OCI-LY1 (cell line): Measurements from ENCODE around the gene SLC23A2.

Experiments used
- H2AFZ ChIP-seq: fragments of 200-600 bp; sonication (generic), shearing (Covaris generic); 2 replicates; pipeline ENCODE4 v1.6.0; 2014; ENCODE audit warnings: antibody characterized with exemption, mild to moderate bottlenecking, low read length
- H3F3A ChIP-seq: fragments of 200-600 bp; sonication (generic), shearing (Covaris generic); 2 replicates; pipeline ENCODE4 v1.6.0; 2014; ENCODE audit warnings: mild to moderate bottlenecking, antibody characterized with exemption, low read length, moderate library complexity; ENCODE audit not compliant: insufficient read depth
- H3K27ac ChIP-seq: fragments of 200-600 bp; sonication (generic); 2 replicates; pipeline ENCODE4 v1.5.1; 2014; ENCODE audit warnings: low read length, mixed run types, mild to moderate bottlenecking, low read depth; ENCODE audit not compliant: poor library complexity, severe bottlenecking
- H3K27me3 ChIP-seq: fragments of 200-600 bp; sonication (generic); 2 replicates; pipeline ENCODE4 v1.6.0; 2014; ENCODE audit warnings: antibody characterized with exemption, mild to moderate bottlenecking, low read length, moderate library complexity; ENCODE audit not compliant: insufficient read depth
- H3K36me3 ChIP-seq: fragments of 200-600 bp; sonication (generic); 2 replicates; pipeline ENCODE4 v1.6.1; 2014; ENCODE audit warnings: mild to moderate bottlenecking, antibody characterized with exemption, low read length, moderate library complexity, mixed read lengths; ENCODE audit not compliant: insufficient read depth
- H3K4me1 ChIP-seq: fragments of 200-600 bp; sonication (generic); 2 replicates; pipeline ENCODE4 v1.5.1; 2014; ENCODE audit warnings: mild to moderate bottlenecking, low read length, moderate library complexity; ENCODE audit not compliant: insufficient read depth, severe bottlenecking
- H3K4me2 ChIP-seq: fragments of 200-600 bp; sonication (generic), shearing (Covaris generic); 2 replicates; pipeline ENCODE4 v1.6.1; 2014; ENCODE audit warnings: low read length
- H3K4me3 ChIP-seq: fragments of 200-600 bp; sonication (generic); 2 replicates; pipeline ENCODE4 v1.5.1; 2014; ENCODE audit warnings: low read length, low read depth, mild to moderate bottlenecking, mixed read lengths; ENCODE audit not compliant: poor library complexity, severe bottlenecking
- H3K79me2 ChIP-seq: fragments of 200-600 bp; shearing (Covaris generic); 2 replicates; pipeline ENCODE4 v1.6.1; 2016; ENCODE audit warnings: mixed run types, low read length, mixed read lengths; ENCODE audit not compliant: insufficient read depth
- H3K9ac ChIP-seq: fragments of 200-600 bp; sonication (generic), shearing (Covaris generic); 2 replicates; pipeline ENCODE4 v1.6.1; 2014; ENCODE audit warnings: mild to moderate bottlenecking, low read length, mixed read lengths
- H3K9me2 ChIP-seq: fragments of 200-600 bp; sonication (generic), shearing (Covaris generic); 2 replicates; pipeline ENCODE4 v1.6.1; 2014; ENCODE audit warnings: low read depth, mild to moderate bottlenecking, low read length, mixed read lengths
- H3K9me3 ChIP-seq: fragments of 200-600 bp; shearing (Covaris generic); 2 replicates; pipeline ENCODE4 v1.6.1; 2014; ENCODE audit warnings: low read length, mixed read lengths
- H4K20me1 ChIP-seq: fragments of 200-600 bp; sonication (generic), shearing (Covaris generic); 2 replicates; pipeline ENCODE4 v1.6.0; 2016; ENCODE audit warnings: mild to moderate bottlenecking, low read length; ENCODE audit not compliant: insufficient read depth
- CTCF ChIP-seq: fragments of 200-600 bp; sonication (generic), shearing (Covaris generic); IDR thresholded peaks from 2 replicates; pipeline ENCODE4 v1.5.1; 2017; ENCODE audit warnings: mild to moderate bottlenecking, antibody characterized with exemption, low read length, moderate library complexity, mixed read lengths
- EZH2 ChIP-seq: fragments of 200-600 bp; sonication (generic), shearing (Covaris generic); IDR thresholded peaks from 2 replicates; pipeline ENCODE4 v1.8.0; 2017; ENCODE audit warnings: borderline replicate concordance, mixed run types, mild to moderate bottlenecking, antibody characterized with exemption, low read length, moderate library complexity, mixed read lengths

SLC23A2 gene

GRCh38 chr20:4989570-4989969, 11.7 kb downstream of the SLC23A2 start:
- H3K27ac ChIP-seq: peak overlapping the region; percentile 99
- peaks cover 8% of the 10 kb centered on the region; the same call in 1 of the 2 replicates for H3K36me3 ChIP-seq
- peaks cover 61% of the 10 kb centered on the region for H3K79me2 ChIP-seq
- H3K4me3 ChIP-seq: peak overlapping the region; percentile 42
- H4K20me1 ChIP-seq: no peaks in the 10 kb centered on the region
- H3K4me1 ChIP-seq: peaks cover 99% of the 10 kb centered on the region
- peak overlapping the region; percentile 67 for H3K9ac ChIP-seq
- no peak overlapping the region for H2AFZ ChIP-seq
- peaks cover 14% of the 10 kb centered on the region for H3F3A ChIP-seq
- no peaks in the 10 kb centered on the region for H3K27me3 ChIP-seq
- no peak for TF ChIP-seq CTCF
- TF ChIP-seq EZH2: no peak
- no peaks in the 10 kb centered on the region for H3K9me3 ChIP-seq
- peak overlapping the region; percentile 68 for H3K4me2 ChIP-seq
- no peaks in the 10 kb centered on the region for H3K9me2 ChIP-seq

GRCh38 chr20:4987130-4987529, 14.2 kb downstream of the SLC23A2 start:
- Histone ChIP-seq H3K4me3 (peak overlapping the region; percentile 51), H2AFZ (no peak overlapping the region), H3K4me1 (peaks cover 89% of the 10 kb centered on the region), H4K20me1 (no peaks in the 10 kb centered on the region), H3K27me3 (no peaks in the 10 kb centered on the region), H3K36me3 (peaks cover 17% of the 10 kb centered on the region), H3K4me2 (peak overlapping the region; percentile 75), H3K9me2 (no peaks in the 10 kb centered on the region), H3K79me2 (peaks cover 59% of the 10 kb centered on the region), H3K27ac (peak overlapping the region; percentile 99), H3F3A (peaks cover 14% of the 10 kb centered on the region), H3K9me3 (no peaks in the 10 kb centered on the region), H3K9ac (peak overlapping the region; percentile 83)
- TF ChIP-seq EZH2: no peak
- no peak for TF ChIP-seq CTCF

- Histone ChIP-seq H2AFZ (no peak overlapping the region), H3K4me2 (peak overlapping the region; percentile 75), H3K9me2 (no peaks in the 10 kb centered on the region), H3K79me2 (peaks cover 56% of the 10 kb centered on the region), H3K9ac (peak overlapping the region; percentile 83), H3K4me1 (peaks cover 88% of the 10 kb centered on the region), H3F3A (peaks cover 14% of the 10 kb centered on the region), H3K4me3 (peak overlapping the region; percentile 51), H3K27me3 (no peaks in the 10 kb centered on the region), H3K9me3 (no peaks in the 10 kb centered on the region), H4K20me1 (no peaks in the 10 kb centered on the region), H3K27ac (peak overlapping the region; percentile 99), H3K36me3 (peaks cover 17% of the 10 kb centered on the region)
- TF ChIP-seq CTCF: no peak
- TF ChIP-seq EZH2: no peak
Observed at GRCh38 chr20:4985658-4986057, 15.7 kb downstream of the SLC23A2 start.
